IMR-90 (cell line): Measurements from ENCODE around the gene ENPP7. TPM values are rescaled to one million over a fixed set of nuclear protein-coding genes. Genes with fewer than 3 reads are reported as not detected.

Experiments used
- ATAC-seq: fragments of 200-7000 bp; cut with Tn5 transposase; 2 replicates; pipeline ENCODE4 v1.9.1; 2020; ENCODE audit warnings: low read depth, mild to moderate bottlenecking, moderate library complexity
- BruUV-seq: library from RNA; stranded (reverse); fragments of 400-500 nt; replicated peaks from 2 replicates; lab custom pipeline; 2021; lab: Mats Ljungman, UMichigan
- CTCF ChIA-PET: fragments of 300-600 bp; formaldehyde crosslinking; extraction: SDS; loops from one replicate; lab custom pipeline; 2021; ENCODE audit warnings: antibody characterized with exemption; lab: Yijun Ruan, JAX
- POLR2A ChIA-PET: fragments of 300-600 bp; sonication (Branson Sonifier 250); formaldehyde crosslinking; loops from one replicate; lab custom pipeline; 2022; ENCODE audit warnings: antibody characterized with exemption; ENCODE audit not compliant: unreplicated experiment; lab: Charles Lee
- DNase-seq: peaks from one replicate; pipeline ENCODE4 v3.0.0; 2013
- H2AFZ ChIP-seq: replicated peaks from 2 replicates; pipeline ENCODE3; 2013; ENCODE audit warnings: low read length, mild to moderate bottlenecking; ENCODE audit not compliant: poor library complexity
- H2AK5ac ChIP-seq: 2 replicates; pipeline ENCODE4 v1.6.1; 2013; ENCODE audit warnings: low read depth, low read length, inconsistent platforms
- H2AK9ac ChIP-seq: replicated peaks from 2 replicates; pipeline ENCODE3; 2013; ENCODE audit warnings: mild to moderate bottlenecking, low read depth, low read length, moderate library complexity; ENCODE audit not compliant: poor library complexity
- H2BK120ac ChIP-seq: 2 replicates; pipeline ENCODE4 v1.6.1; 2013; ENCODE audit warnings: low read depth, low read length, inconsistent platforms
- H2BK15ac ChIP-seq: 3 replicates; pipeline ENCODE4 v1.6.1; 2013; ENCODE audit warnings: low read depth, low read length, inconsistent platforms
- H2BK20ac ChIP-seq: 2 replicates; pipeline ENCODE4 v1.6.1; 2013; ENCODE audit warnings: low read depth, mild to moderate bottlenecking, inconsistent platforms, low read length, moderate library complexity
- H2BK5ac ChIP-seq: 2 replicates; pipeline ENCODE4 v1.6.1; 2013; ENCODE audit warnings: mild to moderate bottlenecking, low read depth, low read length, inconsistent platforms; ENCODE audit not compliant: poor library complexity, severe bottlenecking
- H3K14ac ChIP-seq: replicated peaks from 2 replicates; pipeline ENCODE4 v1.6.1; 2013; ENCODE audit warnings: low read depth, low read length, inconsistent platforms
- H3K18ac ChIP-seq: 2 replicates; pipeline ENCODE4 v1.6.1; 2013; ENCODE audit warnings: low read depth, low read length, control low read depth
- H3K23ac ChIP-seq: 2 replicates; pipeline ENCODE4 v1.6.1; 2013; ENCODE audit warnings: low read depth, low read length, inconsistent platforms
- H3K27ac ChIP-seq: 2 replicates; pipeline ENCODE4 v1.5.1; 2013; ENCODE audit warnings: mild to moderate bottlenecking, control low read depth, low read length; ENCODE audit not compliant: insufficient read depth
- H3K27me3 ChIP-seq: 2 replicates; pipeline ENCODE4 v1.6.1; 2013; ENCODE audit warnings: low read length; ENCODE audit not compliant: control insufficient read depth, insufficient read depth
- H3K36me3 ChIP-seq: 2 replicates; pipeline ENCODE4 v1.6.1; 2013; ENCODE audit warnings: low read length, mixed read lengths; ENCODE audit not compliant: control insufficient read depth, insufficient read depth
- H3K4ac ChIP-seq: 2 replicates; pipeline ENCODE4 v1.6.1; 2013; ENCODE audit warnings: low read depth, low read length, inconsistent platforms
- H3K4me1 ChIP-seq: 2 replicates; pipeline ENCODE4 v1.6.1; 2013; ENCODE audit warnings: low read length, mixed read lengths; ENCODE audit not compliant: control insufficient read depth, insufficient read depth
- H3K4me2 ChIP-seq: 2 replicates; pipeline ENCODE4 v1.6.1; 2013; ENCODE audit warnings: low read depth, mild to moderate bottlenecking, control low read depth, low read length, moderate library complexity
- H3K4me3 ChIP-seq: 2 replicates; pipeline ENCODE4 v1.5.1; 2013; ENCODE audit warnings: low read depth, mild to moderate bottlenecking, control low read depth, low read length, moderate library complexity; ENCODE audit not compliant: insufficient read depth
- H3K56ac ChIP-seq: 2 replicates; pipeline ENCODE4 v1.6.1; 2013; ENCODE audit warnings: low read length, inconsistent platforms; ENCODE audit not compliant: insufficient read depth; ENCODE audit errors: extremely low read depth
- H3K79me1 ChIP-seq, 2 experiments: 2 replicates each; pipeline ENCODE4 v1.6.1; 2013; ENCODE audit warnings: low read length in 2 of 2, inconsistent platforms in 1 of 2, low read depth in 1 of 2
- H3K9ac ChIP-seq: 2 replicates; pipeline ENCODE4 v1.6.1; 2013; ENCODE audit warnings: low read depth, low read length, control low read depth
- H3K9me1 ChIP-seq: 2 replicates; pipeline ENCODE4 v1.6.1; 2013; ENCODE audit warnings: low read length, inconsistent platforms; ENCODE audit not compliant: insufficient read depth
- H3K9me3 ChIP-seq: 2 replicates; pipeline ENCODE4 v1.6.1; 2013; ENCODE audit warnings: low read length; ENCODE audit not compliant: control insufficient read depth, insufficient read depth
- H4K20me1 ChIP-seq: 2 replicates; pipeline ENCODE4 v1.6.1; 2013; ENCODE audit warnings: low read length, inconsistent platforms; ENCODE audit not compliant: insufficient read depth
- H4K5ac ChIP-seq: 2 replicates; pipeline ENCODE4 v1.6.1; 2013; ENCODE audit warnings: mild to moderate bottlenecking, low read depth, low read length, control low read depth
- H4K8ac ChIP-seq, 2 experiments: 2 replicates each; pipeline ENCODE4 v1.6.1; 2013; ENCODE audit warnings: low read depth in 2 of 2, low read length in 2 of 2, control low read depth in 1 of 2, inconsistent platforms in 1 of 2
- H4K91ac ChIP-seq: 2 replicates; pipeline ENCODE4 v1.6.1; 2013; ENCODE audit warnings: low read depth, low read length, inconsistent platforms; ENCODE audit not compliant: insufficient read depth
- BHLHE40 ChIP-seq: fragments of 150-350 bp; IDR thresholded peaks from 2 replicates; pipeline ENCODE4 v1.6.1; 2016; ENCODE audit warnings: mild to moderate bottlenecking, low read depth, low read length
- CEBPB ChIP-seq: IDR thresholded peaks from 2 replicates; pipeline ENCODE4 v1.6.1; 2012; ENCODE audit warnings: low read depth, low read length, improper control_type of control experiment
- CHD1 ChIP-seq: IDR thresholded peaks from 2 replicates; pipeline ENCODE4 v1.6.1; 2012; ENCODE audit warnings: low read depth, low read length, improper control_type of control experiment
- CTCF ChIP-seq: conservative IDR thresholded peaks from 2 replicates; pipeline ENCODE4 v1.5.1; 2012; ENCODE audit warnings: mild to moderate bottlenecking, low read depth, low read length, improper control_type of control experiment
- ELK1 ChIP-seq: fragments of 150-350 bp; IDR thresholded peaks from 2 replicates; pipeline ENCODE4 v1.6.1; 2016; ENCODE audit warnings: low read depth, mild to moderate bottlenecking, low read length, moderate library complexity, borderline replicate concordance
- FOS ChIP-seq: fragments of 150-350 bp; IDR thresholded peaks from 2 replicates; pipeline ENCODE4 v1.6.1; 2016; ENCODE audit warnings: low read depth, low read length
- MAFK ChIP-seq: IDR thresholded peaks from 2 replicates; pipeline ENCODE4 v1.6.1; 2012; ENCODE audit warnings: low read depth, low read length, improper control_type of control experiment
- MAZ ChIP-seq: IDR thresholded peaks from 2 replicates; pipeline ENCODE4 v1.6.1; 2012; ENCODE audit warnings: low read depth, mild to moderate bottlenecking, low read length, improper control_type of control experiment, moderate library complexity, borderline replicate concordance
- MXI1 ChIP-seq: IDR thresholded peaks from 2 replicates; pipeline ENCODE4 v1.6.1; 2012; ENCODE audit warnings: low read depth, mild to moderate bottlenecking, low read length, moderate library complexity, borderline replicate concordance
- NFE2L2 ChIP-seq: fragments of 150-350 bp; IDR thresholded peaks from 2 replicates; pipeline ENCODE4 v1.6.1; 2016; ENCODE audit warnings: low read depth, mild to moderate bottlenecking, low read length
- RAD21 ChIP-seq: IDR thresholded peaks from 2 replicates; pipeline ENCODE4 v1.6.1; 2012; ENCODE audit warnings: low read length, improper control_type of control experiment
- RCOR1 ChIP-seq: IDR thresholded peaks from 2 replicates; pipeline ENCODE4 v1.6.1; 2012; ENCODE audit warnings: mild to moderate bottlenecking, low read length, improper control_type of control experiment; ENCODE audit not compliant: insufficient replicate concordance
- RFX5 ChIP-seq: IDR thresholded peaks from 2 replicates; pipeline ENCODE4 v1.8.0; 2012; ENCODE audit warnings: low read depth, mild to moderate bottlenecking, low read length, moderate library complexity
- SMC3 ChIP-seq: fragments of 150-350 bp; IDR thresholded peaks from 2 replicates; pipeline ENCODE4 v1.6.1; 2016; ENCODE audit warnings: low read depth, mild to moderate bottlenecking, antibody characterized with exemption, low read length, moderate library complexity
- USF2 ChIP-seq: fragments of 150-350 bp; IDR thresholded peaks from 2 replicates; pipeline ENCODE4 v1.6.1; 2017; ENCODE audit warnings: mild to moderate bottlenecking, antibody characterized with exemption, low read length, low read depth
- WGBS, 2 experiments: methylation state at CpG; one replicate each; pipeline versions ENCODE4 v1.1.5 to v1.1.7; 2013; ENCODE audit warnings: missing lambda C conversion rate in 2 of 2; ENCODE audit not compliant: insufficient read length in 1 of 2; ENCODE audit errors: extremely low coverage in 2 of 2; 5-methylcytosine and 5-hydroxymethylcytosine counted together
- dilution Hi-C: fragments of 300-500 bp; cut with HindIII; formaldehyde crosslinking; loops from one replicate; pipeline ENCODE4 v1.14.3; 2018; ENCODE audit warnings: low sequenced_read_pairs; ENCODE audit not compliant: unreplicated experiment
- in situ Hi-C: fragments of 300-500 bp; cut with MboI; formaldehyde crosslinking; loops from 3 replicates; pipeline ENCODE4 v1.14.3; 2019; ENCODE audit warnings: low sequenced_read_pairs, inconsistent platforms, mixed read lengths
- intact Hi-C: fragments of 100-400 bp; cut with micrococcal nuclease; formaldehyde crosslinking; loops from 2 replicates; pipeline ENCODE4 v1.10.0; 2022
- polyA plus RNA-seq, 3 experiments: library from polyadenylated mRNA; depleted of rRNA; stranded (reverse); fragments of >200 nt; gene quantifications; 2 replicates each; pipeline ENCODE4 v1.2.3, GENCODE V29; 2012; ENCODE audit warnings: low replicate concordance in 1 of 3
- total RNA-seq: library from RNA; depleted of rRNA; stranded (reverse); fragments of >200 nt; gene quantifications from 2 replicates; pipeline ENCODE4 v1.2.3, GENCODE V29; 2012

The ENPP7 gene
- total and polyA plus RNA-seq, 2 of the 4 experiments (the other 2 are of a cell fraction): not detected

- WGBS, 2 experiments: 2% methylated on average over 8 of the region's 49 CpGs; no CpG with 5 or more reads in 1 of the 2 experiments
- no peak overlapping the region for H4K8ac ChIP-seq
- no peak; the same call in none of the 2 replicates for ATAC-seq
- H2BK20ac ChIP-seq: no peak overlapping the region
- H3K23ac ChIP-seq: no peak overlapping the region
- H3K4me1 ChIP-seq: peaks cover 3% of the 10 kb centered on the region; the same call in 1 of the 2 replicates
- H3K56ac ChIP-seq: no peak overlapping the region
- H4K20me1 ChIP-seq: peaks cover 3% of the 10 kb centered on the region; the same call in 1 of the 2 replicates
- no peak overlapping the region for H2BK15ac ChIP-seq
- H3K4me3 ChIP-seq: peak overlapping the region; percentile 83
- H2BK5ac ChIP-seq: no peak overlapping the region
- no peak overlapping the region for H3K18ac ChIP-seq
- no peak overlapping the region for H4K91ac ChIP-seq
- ChIA-PET CTCF (interaction anchor here (0.6 kb wide), 1 partner anchor 257 kb away, joined by 5 read pairs; no protein-coding TSS in a partner anchor), POLR2A (no interaction called here)
- H3K9ac ChIP-seq: peak overlapping the region; percentile 4; the same call in 1 of the 2 replicates
- H3K27me3 ChIP-seq: peaks cover 36% of the 10 kb centered on the region
- in situ Hi-C loops: no loop called here
- H3K9me1 ChIP-seq: no peaks in the 10 kb centered on the region
- no peaks in the 10 kb centered on the region; a peak in 1 of 4 replicates for H3K79me1 ChIP-seq
- dilution Hi-C loops: no loop called here
- H3K9me3 ChIP-seq: 0 out of 2 replicates have a peak, but pooled peaks cover 3% of the 10 kb centered on the region
- DNase-seq: no peak
- no peaks in the 10 kb centered on the region for H3K36me3 ChIP-seq
- H2BK120ac ChIP-seq: no peak overlapping the region
- H2AK5ac ChIP-seq: no peak overlapping the region
- no peak overlapping the region; the same call in 1 of the 2 replicates for H3K27ac ChIP-seq
- H3K14ac ChIP-seq: no peak overlapping the region
- peak overlapping the region; percentile 66 for H3K4me2 ChIP-seq
- peak overlapping the region; percentile 95 for H2AFZ ChIP-seq
- BruUV-seq: no TSS peak
- H4K5ac ChIP-seq: no peak overlapping the region
- H3K4ac ChIP-seq: 0 out of 2 replicates have a peak overlapping the region, but pooled peaks have one; percentile 0
- H2AK9ac ChIP-seq: peak overlapping the region; percentile 80
- intact Hi-C loops: no loop called here
- TF ChIP-seq NFE2L2 (no peak), RAD21 (no peak), RCOR1 (no peak), BHLHE40 (no peak), CTCF (no peak), MAZ (no peak), SMC3 (no peak), MXI1 (no peak), CEBPB (no peak), CHD1 (no peak), RFX5 (no peak), USF2 (no peak), MAFK (no peak), FOS (no peak), ELK1 (no peak)
Observed at GRCh38 chr17:79778504-79779083, 47.9 kb downstream of the ENPP7 start.
